ENCODE data around the gene PHACTR3. TPM values are rescaled to one million over a fixed set of nuclear protein-coding genes. Genes with fewer than 3 reads are reported as not detected.

The PHACTR3 gene
- polyA plus RNA-seq, 1 donor (not counting 4 experiments of a cell fraction or from before 2014, with no cell fraction given) = 2.6 TPM

DNA sequence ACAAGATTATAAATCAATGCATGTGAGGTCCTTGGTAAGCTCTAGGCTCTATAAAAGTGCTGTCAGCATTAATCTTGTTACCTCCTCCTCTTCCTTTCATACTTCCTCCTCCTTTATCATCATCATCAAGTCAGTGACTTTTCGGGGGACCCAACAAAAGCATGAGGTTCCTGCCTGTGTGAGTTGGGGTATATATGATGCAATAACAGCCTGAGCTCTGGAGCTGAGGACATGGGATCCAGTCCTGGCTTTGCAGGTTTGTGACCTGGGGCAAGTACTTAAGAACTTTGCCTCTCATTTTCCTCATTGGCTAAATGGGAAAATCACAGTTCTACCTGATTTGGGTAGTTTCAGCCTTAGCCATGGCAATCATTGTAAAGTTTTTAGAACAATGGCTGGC is 7.1 kb upstream of the PHACTR3 start:
- Histone ChIP-seq H3K4me3 (ENCODE audit: control insufficient read depth in 2 of 3, extremely low read depth in 1 of 3, insufficient read depth in 2 of 3, low read depth in 1 of 3, low read length in 3 of 3) (no peak overlapping the region), H3K27ac (ENCODE audit: control insufficient read depth, insufficient read depth, low read length) (no peak overlapping the region), H3K27me3 (ENCODE audit: control insufficient read depth, extremely low read depth, insufficient read depth, low read length) (no peaks in the 10 kb centered on the region), H4K20me1 (ENCODE audit: control insufficient read depth, extremely low read depth, insufficient read depth, low read length) (peaks cover 3% of the 10 kb centered on the region), H3K36me3 (ENCODE audit: control insufficient read depth in 2 of 2, extremely low read depth in 1 of 2, insufficient read depth in 2 of 2, low read length in 2 of 2) (no peaks in the 10 kb centered on the region), H3K9me1 (ENCODE audit: control insufficient read depth, extremely low read depth, insufficient read depth, low read length) (no peaks in the 10 kb centered on the region), H3K4me1 (ENCODE audit: control insufficient read depth, extremely low read depth, insufficient read depth, low read length) (no peaks in the 10 kb centered on the region), H3K9me3 (ENCODE audit: control insufficient read depth, low read depth, low read length) (no peaks in the 10 kb centered on the region), H3K9ac (ENCODE audit: control insufficient read depth, extremely low read depth, insufficient read depth, low read length) (no peak overlapping the region), H3K4me2 (ENCODE audit: control insufficient read depth, extremely low read depth, insufficient read depth, low read depth, low read length) (no peak overlapping the region), H3K79me2 (ENCODE audit: control insufficient read depth, insufficient read depth, low read length) (no peaks in the 10 kb centered on the region), H2AFZ (ENCODE audit: control insufficient read depth, low read length) (no peak overlapping the region)
- dilution Hi-C loops (cut with MboI; ENCODE audit: extremely low pct_ligation_motif_present, low sequenced_read_pairs) = no loop called here
- TF ChIP-seq, protein P1, sequence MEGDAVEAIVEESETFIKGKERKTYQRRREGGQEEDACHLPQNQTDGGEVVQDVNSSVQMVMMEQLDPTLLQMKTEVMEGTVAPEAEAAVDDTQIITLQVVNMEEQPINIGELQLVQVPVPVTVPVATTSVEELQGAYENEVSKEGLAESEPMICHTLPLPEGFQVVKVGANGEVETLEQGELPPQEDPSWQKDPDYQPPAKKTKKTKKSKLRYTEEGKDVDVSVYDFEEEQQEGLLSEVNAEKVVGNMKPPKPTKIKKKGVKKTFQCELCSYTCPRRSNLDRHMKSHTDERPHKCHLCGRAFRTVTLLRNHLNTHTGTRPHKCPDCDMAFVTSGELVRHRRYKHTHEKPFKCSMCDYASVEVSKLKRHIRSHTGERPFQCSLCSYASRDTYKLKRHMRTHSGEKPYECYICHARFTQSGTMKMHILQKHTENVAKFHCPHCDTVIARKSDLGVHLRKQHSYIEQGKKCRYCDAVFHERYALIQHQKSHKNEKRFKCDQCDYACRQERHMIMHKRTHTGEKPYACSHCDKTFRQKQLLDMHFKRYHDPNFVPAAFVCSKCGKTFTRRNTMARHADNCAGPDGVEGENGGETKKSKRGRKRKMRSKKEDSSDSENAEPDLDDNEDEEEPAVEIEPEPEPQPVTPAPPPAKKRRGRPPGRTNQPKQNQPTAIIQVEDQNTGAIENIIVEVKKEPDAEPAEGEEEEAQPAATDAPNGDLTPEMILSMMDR (optimal IDR thresholded peaks at IDR 0.05 in 1 of 3, IDR thresholded peaks at IDR 0.05 in 1 of 3, conservative IDR thresholded peaks at IDR 0.05 in 1 of 3; ENCODE audit: extremely low read depth in 1 of 3, insufficient read depth in 2 of 3, low read length in 3 of 3) = no peak
- no peak for TF ChIP-seq EZH2 (IDR thresholded peaks at IDR 0.05; ENCODE audit: low read length)
- no peak for DNase-seq (ENCODE audit: low read depth, low spot score)
- FAIRE-seq = no peak

DNA sequence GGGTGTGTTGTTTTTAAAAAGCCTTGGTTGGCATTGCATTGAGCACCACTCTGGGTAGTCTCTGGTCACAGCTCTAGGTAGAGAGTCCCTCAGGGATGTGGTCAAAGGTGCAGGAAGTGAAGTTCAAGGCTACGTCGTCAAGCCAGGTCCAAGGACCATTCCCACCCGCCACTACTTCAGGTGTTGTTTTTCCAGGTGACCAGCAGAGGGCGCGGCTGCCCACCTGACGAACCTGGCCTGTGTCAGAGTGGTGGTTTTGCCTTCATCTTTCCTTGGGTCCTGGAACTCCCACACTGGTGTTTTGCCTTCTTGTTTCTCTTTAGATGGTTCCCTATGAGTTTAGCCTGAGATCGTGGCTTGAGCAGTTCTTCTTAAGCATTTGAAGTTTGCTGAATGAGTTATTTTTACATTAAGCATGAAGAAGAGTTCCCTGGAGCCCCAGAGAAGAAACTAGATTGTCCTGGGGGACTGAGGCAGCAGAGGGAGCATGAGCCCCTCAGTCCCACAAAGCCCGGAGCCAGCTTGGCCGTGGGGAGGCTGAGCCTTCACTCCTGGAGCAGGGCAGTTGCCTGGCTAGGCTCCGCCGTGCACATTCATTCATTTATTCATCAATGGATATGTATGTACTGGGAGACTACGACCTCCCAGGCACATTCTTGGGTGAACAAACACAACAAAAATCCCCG is 5.6 kb upstream of the PHACTR3 start:
- no peak overlapping the region for H3K4me3 ChIP-seq (ENCODE audit: control insufficient read depth in 2 of 3, extremely low read depth in 1 of 3, insufficient read depth in 2 of 3, low read depth in 1 of 3, low read length in 3 of 3)
- H4K20me1 ChIP-seq (ENCODE audit: control insufficient read depth, extremely low read depth, insufficient read depth, low read length) = peaks cover 3% of the 10 kb centered on the region
- H3K27ac ChIP-seq (ENCODE audit: control insufficient read depth, insufficient read depth, low read length) = no peak overlapping the region
- H3K9me3 ChIP-seq (ENCODE audit: control insufficient read depth, low read depth, low read length) = no peaks in the 10 kb centered on the region
- DNase-seq (ENCODE audit: low read depth, low spot score) (no peak), FAIRE-seq (no peak)
- no peaks in the 10 kb centered on the region for H3K36me3 ChIP-seq (ENCODE audit: control insufficient read depth in 2 of 2, extremely low read depth in 1 of 2, insufficient read depth in 2 of 2, low read length in 2 of 2)
- no peak overlapping the region for H3K4me2 ChIP-seq (ENCODE audit: control insufficient read depth, extremely low read depth, insufficient read depth, low read depth, low read length)
- dilution Hi-C loops (cut with MboI; ENCODE audit: extremely low pct_ligation_motif_present, low sequenced_read_pairs) = no loop called here
- no peaks in the 10 kb centered on the region for H3K9me1 ChIP-seq (ENCODE audit: control insufficient read depth, extremely low read depth, insufficient read depth, low read length)
- peaks cover 9% of the 10 kb centered on the region for H3K27me3 ChIP-seq (ENCODE audit: control insufficient read depth, extremely low read depth, insufficient read depth, low read length)
- no peak overlapping the region for H2AFZ ChIP-seq (ENCODE audit: control insufficient read depth, low read length)
- H3K4me1 ChIP-seq (ENCODE audit: control insufficient read depth, extremely low read depth, insufficient read depth, low read length) = no peaks in the 10 kb centered on the region
- H3K9ac ChIP-seq (ENCODE audit: control insufficient read depth, extremely low read depth, insufficient read depth, low read length) = no peak overlapping the region
- no peaks in the 10 kb centered on the region for H3K79me2 ChIP-seq (ENCODE audit: control insufficient read depth, insufficient read depth, low read length)
- TF ChIP-seq, protein P1 (optimal IDR thresholded peaks at IDR 0.05 in 1 of 3, IDR thresholded peaks at IDR 0.05 in 1 of 3, conservative IDR thresholded peaks at IDR 0.05 in 1 of 3; ENCODE audit: extremely low read depth in 1 of 3, insufficient read depth in 2 of 3, low read length in 3 of 3) = peak; percentile 93 to 97 (median 94)
- TF ChIP-seq EZH2 (IDR thresholded peaks at IDR 0.05; ENCODE audit: low read length) = no peak
